SJSA1 (cell line): ENCODE data around the gene TTC31. TPM values are rescaled to one million over a fixed set of nuclear protein-coding genes. Genes with fewer than 3 reads are reported as not detected.
A peak's percentile ranks its signal among the peaks of the same experiment; 100 is the strongest.
"Not testable (repeated sequence)": the region's sequence is repeated elsewhere in the genome, so short reads cannot be mapped to it uniquely, and the experiment has no call there.

ENCODE experiments used
- DNase-seq, 2 experiments: peaks; one replicate each; pipeline ENCODE4 v3.0.0-alpha.2; 2015 to 2020; ENCODE audit warnings: low spot score in 2 of 2, low read depth in 1 of 2
- H3K27ac ChIP-seq: fragments of 250-450 bp; sonication (Bioruptor Pico); 2 replicates; pipeline ENCODE4 v1.5.1; 2020; ENCODE audit warnings: mild to moderate bottlenecking, moderate library complexity
- H3K27me3 ChIP-seq: fragments of 250-450 bp; sonication (Bioruptor Pico); replicated peaks from 2 replicates; pipeline ENCODE4 v1.5.1; 2020; ENCODE audit warnings: mild to moderate bottlenecking, moderate library complexity
- H3K36me3 ChIP-seq: fragments of 250-450 bp; sonication (Bioruptor Pico); 2 replicates; pipeline ENCODE4 v1.5.1; 2020; ENCODE audit warnings: mild to moderate bottlenecking
- H3K4me1 ChIP-seq: fragments of 250-450 bp; sonication (Bioruptor Pico); replicated peaks from 2 replicates; pipeline ENCODE4 v1.6.1; 2021; ENCODE audit warnings: mild to moderate bottlenecking
- H3K4me3 ChIP-seq: fragments of 250-450 bp; sonication (Bioruptor Pico); 2 replicates; pipeline ENCODE4 v1.5.1; 2020; ENCODE audit warnings: mild to moderate bottlenecking
- H3K9me3 ChIP-seq: fragments of 250-450 bp; sonication (Bioruptor Pico); replicated peaks from 2 replicates; pipeline ENCODE4 v1.5.1; 2020; ENCODE audit warnings: mild to moderate bottlenecking
- total RNA-seq: library from RNA; depleted of rRNA; stranded (reverse); fragments of >200 nt; shearing (Covaris generic); gene quantifications from 2 replicates; pipeline ENCODE4 v1.2.3, GENCODE V29; 2014

The TTC31 gene
- total RNA-seq, 1 experiment from 2014 or later = 19.8 TPM

- peaks cover 16% of the 10 kb centered on the region for H3K4me1 ChIP-seq
- H3K36me3 ChIP-seq = peaks cover 51% of the 10 kb centered on the region
- DNase-seq, H3K27me3 ChIP-seq, H3K9me3 ChIP-seq, H3K27ac ChIP-seq: not testable (repeated sequence)
- peak overlapping the region; percentile 76 for H3K4me3 ChIP-seq
Observed at GRCh38 chr2:74483675-74484164, 839 bp downstream of the TTC31 start.

DNA sequence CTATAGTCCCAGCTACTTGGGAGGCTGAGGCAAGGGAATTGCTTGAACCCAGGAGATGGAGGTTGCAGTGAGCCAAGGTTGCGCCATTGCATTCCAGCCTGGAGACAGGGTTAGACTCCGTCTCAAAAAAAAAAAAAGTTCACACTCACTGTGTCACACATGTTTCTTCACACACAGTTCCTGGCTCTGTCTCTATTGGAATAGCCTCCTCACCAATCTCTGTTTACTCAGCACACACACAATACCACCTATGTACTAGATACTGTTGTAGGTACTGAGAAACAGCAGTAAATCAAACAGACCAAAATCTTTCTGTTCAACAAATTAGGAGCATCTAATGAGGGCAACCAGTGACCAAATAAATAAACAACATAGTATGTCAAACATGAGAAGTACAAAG lies 3.3 kb downstream of the TTC31 start:
- 0 out of 2 replicates have a peak, but pooled peaks cover 4% of the 10 kb centered on the region for H3K9me3 ChIP-seq
- DNase-seq = no peak
- no peaks in the 10 kb centered on the region for H3K27me3 ChIP-seq

DNA sequence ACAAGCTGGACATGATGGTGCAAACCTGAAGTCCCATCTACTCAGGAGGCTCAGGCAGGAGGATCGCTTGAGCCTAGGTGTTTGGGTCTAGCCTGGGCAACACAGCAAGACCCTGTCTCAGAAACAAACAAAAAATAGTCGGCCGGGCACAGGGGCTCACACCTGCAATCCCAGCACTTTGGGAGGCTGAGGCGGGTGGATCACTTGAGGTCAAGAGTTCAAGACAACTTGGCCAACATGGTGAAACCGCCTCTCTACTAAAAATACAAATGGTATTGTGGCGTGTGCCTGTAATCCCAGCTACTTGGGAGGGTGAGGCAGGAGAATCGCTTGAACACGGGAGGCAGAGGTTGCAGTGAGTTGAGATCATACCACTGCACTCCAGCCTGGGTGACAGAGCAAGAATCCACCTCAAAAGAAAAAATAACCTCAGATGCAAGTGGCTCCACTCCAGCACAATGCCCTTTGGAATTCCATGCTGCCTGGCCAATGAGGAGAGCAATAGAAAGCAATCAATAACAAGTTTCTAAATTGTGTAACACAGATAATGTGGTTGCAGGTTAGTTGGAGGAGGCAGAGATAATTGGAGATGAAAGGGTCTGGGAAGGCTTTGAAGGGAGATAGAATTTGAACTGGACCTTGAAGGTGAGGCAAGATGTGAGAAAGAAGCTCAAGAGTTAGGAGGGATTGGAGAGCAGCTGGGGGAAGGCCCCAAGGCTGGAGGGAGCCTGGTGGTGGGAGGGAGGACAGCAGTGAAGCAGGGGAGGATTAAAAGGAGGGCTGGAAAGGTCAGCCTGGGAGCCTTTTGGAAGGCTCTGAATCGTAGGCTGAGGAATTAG lies 6.0 kb downstream of the TTC31 start:
- H3K27me3 ChIP-seq = no peaks in the 10 kb centered on the region
- DNase-seq = no peak
- peaks cover 57% of the 10 kb centered on the region for H3K36me3 ChIP-seq
- H3K4me1 ChIP-seq = no peaks in the 10 kb centered on the region
- H3K27ac ChIP-seq = no peak overlapping the region
- no peak overlapping the region for H3K4me3 ChIP-seq
- no peaks in the 10 kb centered on the region for H3K9me3 ChIP-seq

More for the DNA sequence above, 3.3 kb downstream of the TTC31 start:
- H3K4me1 ChIP-seq = peaks cover 15% of the 10 kb centered on the region
- no peak overlapping the region for H3K4me3 ChIP-seq
- H3K27ac ChIP-seq = no peak overlapping the region
- peaks cover 49% of the 10 kb centered on the region for H3K36me3 ChIP-seq

DNA sequence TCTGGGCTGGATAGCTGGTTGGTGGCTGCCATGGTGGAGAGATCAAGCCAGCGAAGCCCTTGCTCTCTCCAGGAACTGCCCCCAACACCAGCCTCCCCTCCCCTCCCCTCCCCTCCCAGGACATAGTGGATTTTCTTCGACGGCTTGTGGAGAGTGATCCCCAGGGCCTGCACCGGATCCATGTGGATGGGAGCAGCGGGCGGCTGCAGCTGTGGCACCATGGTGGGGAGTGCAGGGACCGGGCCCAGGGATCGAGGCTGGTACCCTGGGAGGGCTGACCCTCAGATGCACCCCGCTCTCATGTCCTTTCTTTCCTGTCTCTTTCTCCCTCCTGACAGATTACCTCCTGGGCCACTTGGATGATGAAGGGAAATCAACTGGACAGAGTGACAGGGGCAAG lies 7.0 kb downstream of the TTC31 start:
- no peak for DNase-seq
- Histone ChIP-seq H3K4me1 (no peaks in the 10 kb centered on the region), H3K9me3 (no peaks in the 10 kb centered on the region), H3K4me3 (no peak overlapping the region), H3K27me3 (no peaks in the 10 kb centered on the region), H3K36me3 (peaks cover 63% of the 10 kb centered on the region), H3K27ac (no peak overlapping the region)

DNA sequence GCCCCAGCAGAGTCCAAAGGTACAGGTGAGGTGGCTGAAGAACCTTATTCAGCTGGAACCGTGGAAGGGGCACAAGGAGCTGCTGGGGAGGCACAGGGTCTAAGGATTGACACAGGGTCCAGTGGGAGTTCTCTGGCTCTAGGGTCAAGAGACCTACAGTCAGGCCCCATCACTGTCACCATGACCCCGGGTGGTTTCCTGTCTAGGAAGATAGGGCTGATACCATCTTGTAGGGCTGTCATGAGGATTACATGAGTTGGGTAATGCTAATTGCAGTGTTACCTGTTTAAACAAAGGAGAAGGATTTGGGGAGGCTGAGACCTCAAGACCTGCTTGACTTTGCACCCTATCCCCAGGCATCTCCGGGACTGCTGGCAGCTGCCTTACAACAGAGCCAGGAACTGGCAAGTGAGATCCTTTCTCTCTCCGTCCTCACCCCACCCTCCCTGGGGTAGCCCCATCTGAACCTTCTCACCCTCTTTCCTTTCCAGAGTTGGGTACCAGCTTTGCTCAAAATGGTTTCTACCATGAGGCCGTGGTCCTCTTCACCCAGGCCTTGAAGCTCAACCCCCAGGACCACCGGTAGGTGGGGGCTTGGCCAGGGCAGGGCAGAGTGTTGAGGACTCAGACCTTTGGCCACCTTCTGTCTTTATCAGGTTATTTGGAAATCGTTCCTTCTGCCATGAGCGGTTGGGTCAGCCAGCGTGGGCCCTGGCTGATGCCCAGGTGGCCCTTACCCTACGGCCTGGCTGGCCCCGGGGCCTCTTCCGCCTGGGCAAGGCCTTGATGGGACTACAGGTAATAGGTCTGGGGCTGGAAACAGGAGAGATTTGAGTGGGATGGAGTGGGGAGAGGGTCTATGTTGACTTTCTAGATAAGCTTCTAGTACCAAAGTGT lies 9.0 kb downstream of the TTC31 start:
- Histone ChIP-seq H3K4me1 (no peaks in the 10 kb centered on the region), H3K27ac (no peak overlapping the region), H3K9me3 (no peaks in the 10 kb centered on the region), H3K36me3 (peaks cover 52% of the 10 kb centered on the region), H3K4me3 (no peak overlapping the region), H3K27me3 (no peaks in the 10 kb centered on the region)
- DNase-seq = no peak

- H3K4me1 ChIP-seq = peaks cover 8% of the 10 kb centered on the region
- peaks cover 42% of the 10 kb centered on the region for H3K36me3 ChIP-seq
- no peak overlapping the region for H3K27ac ChIP-seq
- peaks cover 13% of the 10 kb centered on the region for H3K27me3 ChIP-seq
- DNase-seq = no peak
- no peak overlapping the region for H3K4me3 ChIP-seq
- no peaks in the 10 kb centered on the region for H3K9me3 ChIP-seq
Observed at GRCh38 chr2:74493546-74493945, 10.7 kb downstream of the TTC31 start.

- H3K9me3 ChIP-seq = no peaks in the 10 kb centered on the region
- peaks cover 36% of the 10 kb centered on the region for H3K36me3 ChIP-seq
- no peak overlapping the region for H3K27ac ChIP-seq
- no peak overlapping the region for H3K4me3 ChIP-seq
- peaks cover 20% of the 10 kb centered on the region for H3K4me1 ChIP-seq
- peaks cover 32% of the 10 kb centered on the region for H3K27me3 ChIP-seq
- DNase-seq = no peak
Observed at GRCh38 chr2:74495440-74495839, 12.6 kb downstream of the TTC31 start.

DNA sequence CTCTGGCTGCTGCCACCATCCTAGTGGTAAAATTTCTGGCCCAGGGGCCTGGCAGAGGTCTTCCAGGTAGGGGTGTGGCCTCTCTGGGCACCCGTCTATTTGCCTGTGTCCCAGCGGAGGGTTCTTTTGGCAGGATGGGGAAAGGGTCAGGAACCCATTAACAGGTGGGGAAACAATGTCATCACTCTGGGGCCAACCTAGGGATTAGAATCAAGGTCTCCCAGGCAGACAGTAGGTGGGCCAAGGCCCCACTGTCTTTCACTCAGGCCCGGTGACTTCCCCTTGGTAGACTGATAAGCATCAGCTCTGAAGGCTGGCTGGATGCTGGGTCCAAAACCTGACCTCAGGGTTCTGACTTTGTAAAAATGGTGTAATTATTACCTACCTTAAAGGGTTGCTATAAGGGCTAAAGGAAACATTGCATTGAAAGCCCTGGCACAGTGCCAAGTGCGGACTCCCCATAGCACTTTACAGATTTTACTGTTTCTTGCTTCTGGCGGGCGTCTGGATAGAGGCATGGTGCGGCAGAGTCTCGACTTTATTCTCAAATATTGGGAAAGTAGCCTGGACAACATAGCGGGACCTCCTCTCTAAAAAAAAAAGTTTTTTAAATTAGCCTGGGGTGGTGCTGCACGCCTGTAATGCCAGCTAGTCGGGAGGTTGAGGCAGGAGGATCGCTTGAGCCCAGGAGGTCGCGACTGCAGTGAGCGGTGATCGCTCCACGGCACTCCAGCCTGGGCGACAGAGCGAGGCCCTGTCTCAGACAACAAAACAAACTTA lies 14.3 kb downstream of the TTC31 start:
- Histone ChIP-seq H3K4me3 (no peak overlapping the region), H3K27me3 (peaks cover 36% of the 10 kb centered on the region), H3K27ac (no peak overlapping the region), H3K36me3 (peaks cover 20% of the 10 kb centered on the region), H3K9me3 (no peaks in the 10 kb centered on the region), H3K4me1 (peaks cover 20% of the 10 kb centered on the region)
- DNase-seq = no peak

DNA sequence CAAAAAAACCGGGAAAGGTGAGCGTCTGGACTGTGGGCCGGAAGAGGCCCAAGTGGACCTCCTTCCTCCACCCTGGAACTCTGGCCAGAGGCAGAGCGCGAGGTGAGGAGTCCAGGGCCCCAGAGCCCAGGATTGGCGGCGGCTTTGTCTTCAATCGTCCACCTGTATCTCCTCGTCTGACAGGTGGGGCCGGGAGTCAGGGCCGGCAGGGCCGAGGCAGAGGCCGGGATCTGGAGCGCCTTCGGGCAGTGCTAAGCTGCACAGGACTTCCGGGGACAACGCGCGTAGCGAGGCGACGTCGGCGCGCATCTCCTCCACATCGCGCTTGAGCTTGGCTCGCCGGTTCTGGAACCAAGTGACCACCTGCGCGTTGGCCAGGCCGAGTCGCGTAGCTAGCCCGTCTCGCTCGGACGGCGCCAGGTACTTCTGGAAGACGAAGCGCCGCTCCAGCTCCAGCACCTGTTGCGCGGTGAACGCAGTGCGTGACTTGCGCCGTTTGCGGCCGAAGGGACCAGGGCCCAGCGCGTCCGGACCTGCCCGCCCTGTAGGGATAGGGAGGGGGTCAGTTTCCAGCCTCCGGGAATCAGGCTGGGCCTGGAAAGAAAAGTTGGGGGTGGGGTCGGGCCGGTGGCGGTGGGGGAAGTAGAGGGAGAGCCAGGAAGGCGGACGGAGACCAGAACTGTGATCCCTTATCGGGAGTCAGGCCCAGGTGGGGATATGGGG lies 15.1 kb downstream of the TTC31 start:
- Histone ChIP-seq H3K9me3 (no peaks in the 10 kb centered on the region), H3K27ac (no peak overlapping the region), H3K27me3 (peaks cover 36% of the 10 kb centered on the region), H3K36me3 (peaks cover 12% of the 10 kb centered on the region), H3K4me3 (no peak overlapping the region), H3K4me1 (peaks cover 25% of the 10 kb centered on the region)
- DNase-seq = no peak

GRCh38 chr2:74498500-74499266 lies 15.8 kb downstream of the TTC31 start:
- Histone ChIP-seq H3K27ac (no peak overlapping the region), H3K4me3 (no peak overlapping the region; the same call in 1 of the 2 replicates), H3K36me3 (peaks cover 8% of the 10 kb centered on the region), H3K9me3 (no peaks in the 10 kb centered on the region), H3K27me3 (peaks cover 36% of the 10 kb centered on the region), H3K4me1 (peaks cover 33% of the 10 kb centered on the region)
- DNase-seq = peak in 1 of 2 experiments; percentile 29

GRCh38 chr2:74499267-74499939 lies 16.5 kb downstream of the TTC31 start, which contains the start of gene LBX2:
TSS of gene LBX2 (minus strand) at chr2:74499603. CDS start at chr2:74499537, 66 bp downstream.
- H3K4me1 ChIP-seq = peaks cover 35% of the 10 kb centered on the region
- no peaks in the 10 kb centered on the region for H3K9me3 ChIP-seq
- H3K36me3 ChIP-seq = peaks cover 7% of the 10 kb centered on the region
- no peak for DNase-seq
- no peak within 1 kb of the TSS for H3K27ac ChIP-seq
- peaks cover 36% of the 10 kb centered on the region for H3K27me3 ChIP-seq
- no peak within 1 kb of the TSS; the same call in 1 of the 2 replicates for H3K4me3 ChIP-seq
